Endothelial cell of umbilical vein (primary cell): ENCODE measurements around the gene NCKAP5.

Experiments
- EZH2 ChIP-seq: IDR thresholded peaks from 2 replicates; pipeline ENCODE4 v1.6.1; 2012; ENCODE audit warnings: borderline replicate concordance, low read depth, mild to moderate bottlenecking, moderate library complexity, low read length, inconsistent platforms; ENCODE audit not compliant: severe bottlenecking
- FOS ChIP-seq: IDR thresholded peaks from 2 replicates; pipeline ENCODE4 v1.6.1; 2011; ENCODE audit warnings: mild to moderate bottlenecking, low read length, moderate library complexity, borderline replicate concordance; ENCODE audit not compliant: insufficient read depth
- MYC ChIP-seq: IDR thresholded peaks from one replicate; pipeline ENCODE4 v1.6.1; 2011; ENCODE audit warnings: mild to moderate bottlenecking, low read depth, low read length
- POLR2A ChIP-seq: IDR thresholded peaks from 2 replicates; pipeline ENCODE4 v1.6.1; 2012; ENCODE audit warnings: low read depth, mild to moderate bottlenecking, control low read depth, low read length
- POLR2AphosphoS5 ChIP-seq: IDR thresholded peaks from 2 replicates; pipeline ENCODE4 v1.6.1; 2012; ENCODE audit warnings: low read depth, mild to moderate bottlenecking, control low read depth, low read length, moderate library complexity; ENCODE audit not compliant: insufficient read depth
- TF ChIP-seq, protein P1 (sequence below), 2 donors: IDR thresholded peaks; 1 replicate in 1 of 2; 2 replicates in 1 of 2; pipeline ENCODE4 v1.5.1; 2011; ENCODE audit warnings: low read length in 2 of 2, mild to moderate bottlenecking in 2 of 2, moderate library complexity in 2 of 2, control low read depth in 1 of 2, inconsistent platforms in 1 of 2, low read depth in 1 of 2; ENCODE audit not compliant: insufficient read depth in 1 of 2; ENCODE audit errors: extremely low read depth in 1 of 2
- TF ChIP-seq, protein P2 (sequence below): IDR thresholded peaks from 2 replicates; pipeline ENCODE4 v1.6.1; 2011; ENCODE audit not compliant: insufficient read depth, insufficient read length

DNA sequence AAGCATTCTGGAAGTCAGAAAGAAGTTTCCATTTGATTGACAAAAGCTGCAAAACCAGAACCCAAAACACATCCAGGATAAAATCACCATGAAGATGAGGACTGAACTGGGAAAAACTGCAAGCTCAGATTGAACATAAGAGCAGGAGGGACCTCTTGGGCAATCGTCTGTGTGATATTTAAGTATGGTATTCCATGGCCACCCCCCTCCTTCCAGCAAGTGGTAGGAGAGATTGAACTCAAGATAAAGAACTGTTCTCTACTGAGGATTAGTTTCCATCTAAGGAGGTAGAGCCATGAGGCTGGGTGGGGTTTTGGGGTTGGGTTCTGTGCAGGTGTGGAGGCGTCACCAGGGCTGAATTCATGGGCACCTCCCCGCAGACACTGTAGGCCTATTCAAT, 251.1 kb downstream of the NCKAP5 start:
- TF ChIP-seq, protein P1, sequence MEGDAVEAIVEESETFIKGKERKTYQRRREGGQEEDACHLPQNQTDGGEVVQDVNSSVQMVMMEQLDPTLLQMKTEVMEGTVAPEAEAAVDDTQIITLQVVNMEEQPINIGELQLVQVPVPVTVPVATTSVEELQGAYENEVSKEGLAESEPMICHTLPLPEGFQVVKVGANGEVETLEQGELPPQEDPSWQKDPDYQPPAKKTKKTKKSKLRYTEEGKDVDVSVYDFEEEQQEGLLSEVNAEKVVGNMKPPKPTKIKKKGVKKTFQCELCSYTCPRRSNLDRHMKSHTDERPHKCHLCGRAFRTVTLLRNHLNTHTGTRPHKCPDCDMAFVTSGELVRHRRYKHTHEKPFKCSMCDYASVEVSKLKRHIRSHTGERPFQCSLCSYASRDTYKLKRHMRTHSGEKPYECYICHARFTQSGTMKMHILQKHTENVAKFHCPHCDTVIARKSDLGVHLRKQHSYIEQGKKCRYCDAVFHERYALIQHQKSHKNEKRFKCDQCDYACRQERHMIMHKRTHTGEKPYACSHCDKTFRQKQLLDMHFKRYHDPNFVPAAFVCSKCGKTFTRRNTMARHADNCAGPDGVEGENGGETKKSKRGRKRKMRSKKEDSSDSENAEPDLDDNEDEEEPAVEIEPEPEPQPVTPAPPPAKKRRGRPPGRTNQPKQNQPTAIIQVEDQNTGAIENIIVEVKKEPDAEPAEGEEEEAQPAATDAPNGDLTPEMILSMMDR (IDR thresholded peaks at IDR 0.05; ENCODE audit: extremely low read depth in 1 of 2, insufficient read depth in 1 of 2, low read depth in 1 of 2, low read length in 2 of 2), result no peak
- TF ChIP-seq FOS (no peak), MYC (no peak), POLR2AphosphoS5 (no peak), EZH2 (no peak), POLR2A (no peak)
- TF ChIP-seq, protein P2, sequence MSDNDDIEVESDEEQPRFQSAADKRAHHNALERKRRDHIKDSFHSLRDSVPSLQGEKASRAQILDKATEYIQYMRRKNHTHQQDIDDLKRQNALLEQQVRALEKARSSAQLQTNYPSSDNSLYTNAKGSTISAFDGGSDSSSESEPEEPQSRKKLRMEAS, result no peak
